Neuronal stem cell (in vitro differentiated cells): ENCODE measurements around the gene OCIAD1.
"Not testable (repeated sequence)": the region's sequence is repeated elsewhere in the genome, so short reads cannot be mapped to it uniquely, and the experiment has no call there.

Experiments used
- DNase-seq: peaks from one replicate; pipeline ENCODE4 v3.0.0-alpha.2; 2013; ENCODE audit warnings: low spot score
- H2AFZ ChIP-seq: one replicate; pipeline ENCODE4 v1.6.1; 2013; ENCODE audit warnings: mild to moderate bottlenecking, low read length, inconsistent platforms
- H2AK5ac ChIP-seq: 2 replicates; pipeline ENCODE4 v1.6.1; 2013; ENCODE audit warnings: low read depth, mild to moderate bottlenecking, inconsistent platforms, low read length, moderate library complexity, mixed read lengths
- H2BK120ac ChIP-seq: 2 replicates; pipeline ENCODE4 v1.6.1; 2013; ENCODE audit warnings: low read depth, mild to moderate bottlenecking, inconsistent platforms, low read length, moderate library complexity, mixed read lengths
- H2BK12ac ChIP-seq: one replicate; pipeline ENCODE4 v1.6.1; 2013; ENCODE audit warnings: low read length, inconsistent platforms
- H2BK15ac ChIP-seq: 2 replicates; pipeline ENCODE4 v1.6.1; 2013; ENCODE audit warnings: mild to moderate bottlenecking, low read length, inconsistent platforms, mixed read lengths
- H2BK5ac ChIP-seq: one replicate; pipeline ENCODE4 v1.6.1; 2013; ENCODE audit warnings: inconsistent platforms, mild to moderate bottlenecking, low read length, moderate library complexity
- H3K14ac ChIP-seq: one replicate; pipeline ENCODE4 v1.6.1; 2013; ENCODE audit warnings: low read length, inconsistent platforms
- H3K18ac ChIP-seq: 2 replicates; pipeline ENCODE4 v1.6.1; 2013; ENCODE audit warnings: low read length, inconsistent platforms
- H3K23ac ChIP-seq: 2 replicates; pipeline ENCODE4 v1.6.1; 2013; ENCODE audit warnings: low read depth, mild to moderate bottlenecking, mixed read lengths, low read length, inconsistent platforms; ENCODE audit not compliant: poor library complexity
- H3K27ac ChIP-seq: replicated peaks from 3 replicates; pipeline ENCODE4 v1.5.1; 2013; ENCODE audit warnings: low read length, inconsistent platforms
- H3K27me3 ChIP-seq, 3 experiments: 2 replicates each; pipeline ENCODE4 v1.6.1; 2013; ENCODE audit warnings: low read length in 3 of 3, mild to moderate bottlenecking in 2 of 3, inconsistent platforms in 1 of 3, low read depth in 1 of 3, mixed read lengths in 1 of 3, moderate library complexity in 1 of 3; ENCODE audit not compliant: control insufficient read depth in 3 of 3, insufficient read depth in 3 of 3
- H3K36me3 ChIP-seq, 2 donors: replicated peaks in 1 of 2; 2 replicates each; pipeline ENCODE4 v1.6.1; 2013; ENCODE audit warnings: low read length in 2 of 2; ENCODE audit not compliant: control insufficient read depth in 2 of 2, insufficient read depth in 2 of 2
- H3K4ac ChIP-seq: 2 replicates; pipeline ENCODE4 v1.6.1; 2013; ENCODE audit warnings: inconsistent platforms, mild to moderate bottlenecking, low read length, moderate library complexity
- H3K4me1 ChIP-seq, 2 donors: 1 replicate in 1 of 2; 2 replicates in 1 of 2; pipeline ENCODE4 v1.6.1; 2013; ENCODE audit warnings: low read length in 2 of 2, low read depth in 1 of 2; ENCODE audit not compliant: control insufficient read depth in 2 of 2, insufficient read depth in 1 of 2
- H3K4me2 ChIP-seq: one replicate; pipeline ENCODE4 v1.6.1; 2013; ENCODE audit warnings: mild to moderate bottlenecking, low read length, inconsistent platforms; ENCODE audit not compliant: insufficient read depth, poor library complexity, severe bottlenecking
- H3K4me3 ChIP-seq, 2 donors: 2 replicates each; pipeline ENCODE4 v1.5.1; 2013; ENCODE audit warnings: low read length in 2 of 2, mild to moderate bottlenecking in 2 of 2, inconsistent platforms in 1 of 2, moderate library complexity in 1 of 2
- H3K79me1 ChIP-seq: one replicate; pipeline ENCODE4 v1.6.1; 2013; ENCODE audit warnings: low read depth, mild to moderate bottlenecking, inconsistent platforms, low read length, moderate library complexity
- H3K9ac ChIP-seq: one replicate; pipeline ENCODE4 v1.6.1; 2013; ENCODE audit warnings: mild to moderate bottlenecking, low read depth, low read length, inconsistent platforms; ENCODE audit not compliant: poor library complexity
- H3K9me3 ChIP-seq, 2 donors: replicated peaks in 1 of 2; 2 replicates each; pipeline versions ENCODE3 to v1.6.1; 2013; ENCODE audit warnings: low read length in 2 of 2, mild to moderate bottlenecking in 2 of 2, inconsistent platforms in 1 of 2, low read depth in 1 of 2, mixed read lengths in 1 of 2, moderate library complexity in 1 of 2; ENCODE audit not compliant: control insufficient read depth in 2 of 2, insufficient read depth in 1 of 2
- H4K8ac ChIP-seq: one replicate; pipeline ENCODE4 v1.6.1; 2013; ENCODE audit warnings: low read depth, mild to moderate bottlenecking, inconsistent platforms, low read length, moderate library complexity
- H4K91ac ChIP-seq: one replicate; pipeline ENCODE4 v1.6.1; 2013; ENCODE audit warnings: low read length, low read depth, mild to moderate bottlenecking, inconsistent platforms; ENCODE audit not compliant: poor library complexity
- WGBS, 2 donors: extraction: QIAGEN DNeasy Blood & Tissue Kit; methylation state at CpG; one replicate each; pipeline ENCODE4 v1.1.7; 2013; ENCODE audit warnings: missing lambda C conversion rate in 2 of 2, mixed read lengths in 1 of 2; ENCODE audit not compliant: insufficient read length in 2 of 2, insufficient replicate concordance in 1 of 2; ENCODE audit errors: extremely low coverage in 2 of 2; 5-methylcytosine and 5-hydroxymethylcytosine counted together

The OCIAD1 gene

DNA sequence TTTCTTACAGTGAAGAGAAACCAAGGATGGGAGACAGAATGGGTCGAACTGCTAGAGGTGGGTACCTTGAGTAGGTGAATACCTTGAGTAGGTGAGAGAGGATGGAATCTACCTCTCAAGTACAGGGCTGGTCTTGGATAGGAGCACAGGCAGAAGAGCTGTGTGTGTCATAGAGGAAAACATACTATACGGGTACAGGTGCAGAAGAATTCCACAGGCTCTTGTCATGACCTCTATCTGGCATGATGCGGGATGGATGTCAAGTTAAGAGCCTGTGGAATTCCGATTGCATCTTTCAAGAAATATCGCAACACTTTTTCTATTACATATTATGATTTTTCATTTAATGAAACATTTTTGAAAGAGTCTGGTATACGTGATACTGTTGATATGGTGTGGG lies 18.0 kb upstream of the OCIAD1 start:
- no peak overlapping the region for H3K4me3 ChIP-seq
- H2AK5ac ChIP-seq: no peak overlapping the region
- H2BK15ac ChIP-seq: no peak overlapping the region
- no peak overlapping the region for H4K8ac ChIP-seq
- H3K36me3 ChIP-seq: no peaks in the 10 kb centered on the region
- H3K14ac ChIP-seq: no peak overlapping the region
- no peak overlapping the region for H2BK120ac ChIP-seq
- H3K4me1 ChIP-seq: peaks cover under 1 to 12% of the 10 kb centered on the region in 2 donors
- no peak overlapping the region for H3K4ac ChIP-seq
- no peak overlapping the region for H3K9ac ChIP-seq
- H3K18ac ChIP-seq: no peak overlapping the region
- H3K9me3 ChIP-seq: no peaks in the 10 kb centered on the region
- no CpG with 5 or more reads among the region's 6 CpGs for WGBS, 2 donors
- no peak overlapping the region for H4K91ac ChIP-seq
- H3K27me3 ChIP-seq: no peaks in the 10 kb centered on the region
- H3K23ac ChIP-seq: no peak overlapping the region
- H3K79me1 ChIP-seq: no peaks in the 10 kb centered on the region
- no peak overlapping the region for H2AFZ ChIP-seq
- H2BK12ac ChIP-seq: no peak overlapping the region
- H2BK5ac ChIP-seq: no peak overlapping the region
- no peak overlapping the region for H3K27ac ChIP-seq
- H3K4me2 ChIP-seq: no peak overlapping the region
- DNase-seq: no peak

GRCh38 chr4:48813964-48814363 lies 16.9 kb upstream of the OCIAD1 start:
- no peaks in the 10 kb centered on the region for H3K36me3 ChIP-seq
- no CpG with 5 or more reads among the region's 1 CpG for WGBS, 2 donors
- H3K23ac ChIP-seq: no peak overlapping the region
- H2BK5ac ChIP-seq: no peak overlapping the region
- no peak overlapping the region for H3K4me3 ChIP-seq
- H3K9me3 ChIP-seq: no peaks in the 10 kb centered on the region
- no peak overlapping the region for H2BK15ac ChIP-seq
- H2AFZ ChIP-seq: no peak overlapping the region
- no peak overlapping the region for H3K4me2 ChIP-seq
- H3K18ac ChIP-seq: no peak overlapping the region
- H3K79me1 ChIP-seq: no peaks in the 10 kb centered on the region
- H3K9ac ChIP-seq: no peak overlapping the region
- H3K14ac ChIP-seq: no peak overlapping the region
- H4K8ac ChIP-seq: no peak overlapping the region
- peaks cover 4 to 12% of the 10 kb centered on the region in 2 donors for H3K4me1 ChIP-seq
- no peaks in the 10 kb centered on the region for H3K27me3 ChIP-seq
- H2BK12ac ChIP-seq: no peak overlapping the region
- H3K4ac ChIP-seq: no peak overlapping the region
- no peak overlapping the region for H3K27ac ChIP-seq
- H2AK5ac ChIP-seq: no peak overlapping the region
- H2BK120ac ChIP-seq: no peak overlapping the region
- no peak for DNase-seq
- no peak overlapping the region for H4K91ac ChIP-seq

GRCh38 chr4:48815483-48815882 lies 15.4 kb upstream of the OCIAD1 start:
- Histone ChIP-seq H3K18ac (no peak overlapping the region), H3K79me1 (no peaks in the 10 kb centered on the region), H3K27me3 (no peaks in the 10 kb centered on the region), H3K36me3 (no peaks in the 10 kb centered on the region), H2AK5ac (no peak overlapping the region), H2BK15ac (no peak overlapping the region), H2BK120ac (no peak overlapping the region), H4K91ac (no peak overlapping the region), H2AFZ (no peak overlapping the region), H2BK12ac (no peak overlapping the region), H3K27ac (no peak overlapping the region), H3K4me2 (no peak overlapping the region), H2BK5ac (no peak overlapping the region), H4K8ac (no peak overlapping the region), H3K4ac (no peak overlapping the region), H3K14ac (no peak overlapping the region), H3K9me3 (peaks cover 0 to 3% of the 10 kb centered on the region in 2 donors), H3K23ac (no peak overlapping the region), H3K4me1 (peaks cover 4 to 12% of the 10 kb centered on the region in 2 donors), H3K4me3 (no peak overlapping the region), H3K9ac (no peak overlapping the region)
- DNase-seq: no peak
- WGBS, 2 donors: no CpG with 5 or more reads among the region's 2 CpGs

- H3K4ac ChIP-seq, H2BK120ac ChIP-seq, H3K9ac ChIP-seq, H3K79me1 ChIP-seq, H2AFZ ChIP-seq, H3K36me3 ChIP-seq, H3K18ac ChIP-seq, H3K9me3 ChIP-seq, H3K23ac ChIP-seq, H2BK5ac ChIP-seq, H3K14ac ChIP-seq, H2BK15ac ChIP-seq, H3K4me3 ChIP-seq, H2BK12ac ChIP-seq, H3K27ac ChIP-seq, DNase-seq, H3K4me2 ChIP-seq, H4K8ac ChIP-seq, H3K27me3 ChIP-seq, H2AK5ac ChIP-seq, H4K91ac ChIP-seq: not testable (repeated sequence)
- peaks cover 4 to 12% of the 10 kb centered on the region in 2 donors for H3K4me1 ChIP-seq
- WGBS, 2 donors: no CpG with 5 or more reads among the region's 7 CpGs
Observed at GRCh38 chr4:48816297-48816696, 14.6 kb upstream of the OCIAD1 start.
